ENCODE data around the gene ZNF281. TPM values are rescaled to one million over a fixed set of nuclear protein-coding genes. Genes with fewer than 3 reads are reported as not detected.

Gene ZNF281
- total RNA-seq, result 10 to 100 TPM; 10.4 to 14.1 (median 12.4) TPM

GRCh38 chr1:200409761-200410565 is at the start of gene ZNF281:
Gene ZNF281, minus strand, starts transcription at chr1:200410036. Its CDS starts 331 bp downstream, at chr1:200409705.
- peak within 1 kb of the TSS; percentile 89 to 93 (median 90) for H3K27ac ChIP-seq (replicated peaks in 1 of 4)
- peaks cover 36 to 48% (median 46%) of the 10 kb centered on the region in 4 donors for H3K4me1 ChIP-seq
- no peaks in the 10 kb centered on the region for H3K9me3 ChIP-seq
- peak within 1 kb of the TSS; percentile 88 to 98 (median 94) for H3K4me3 ChIP-seq
- intact Hi-C loops (cut with DNase I), result no loop called here
- under 1% methylated on average over 43 of the region's 54 CpGs for WGBS
- TF ChIP-seq EP300 (IDR thresholded peaks at IDR 0.05), result no peak
- peak; percentile 91 to 99 for TF ChIP-seq POLR2AphosphoS5 (IDR thresholded peaks at IDR 0.05)
- no peak for TF ChIP-seq CTCF (IDR thresholded peaks at IDR 0.05)
- TF ChIP-seq POLR2A (IDR thresholded peaks at IDR 0.05; ENCODE audit: low read depth), result peak; percentile 65
- H3K36me3 ChIP-seq, result peaks cover 0 to 8% (median 0%) of the 10 kb centered on the region in 4 donors
- H3K27me3 ChIP-seq, result no peaks in the 10 kb centered on the region
- peak; percentile 95 for DNase-seq (ENCODE audit: extremely low spot score)

- no peaks in the 10 kb centered on the region for H3K9me3 ChIP-seq
- TF ChIP-seq POLR2AphosphoS5 (IDR thresholded peaks at IDR 0.05) (no peak), CTCF (IDR thresholded peaks at IDR 0.05) (no peak), POLR2A (IDR thresholded peaks at IDR 0.05; ENCODE audit: low read depth) (no peak), EP300 (IDR thresholded peaks at IDR 0.05) (no peak)
- H3K4me3 ChIP-seq, result no peak overlapping the region
- DNase-seq (ENCODE audit: extremely low spot score), result no peak
- intact Hi-C loops (cut with DNase I), result no loop called here
- no peak overlapping the region for H3K27ac ChIP-seq (replicated peaks in 1 of 4)
- H3K36me3 ChIP-seq, result no peaks in the 10 kb centered on the region
- H3K4me1 ChIP-seq, result no peaks in the 10 kb centered on the region
- H3K27me3 ChIP-seq, result no peaks in the 10 kb centered on the region
- WGBS, result 92% methylated on average over 14 of the region's 14 CpGs
These were observed 48.9 kb upstream of the ZNF281 start for GRCh38 chr1:200458780-200459179.

- no peak for DNase-seq (ENCODE audit: extremely low spot score)
- TF ChIP-seq EP300 (IDR thresholded peaks at IDR 0.05) (no peak), POLR2AphosphoS5 (IDR thresholded peaks at IDR 0.05) (no peak), POLR2A (IDR thresholded peaks at IDR 0.05; ENCODE audit: low read depth) (no peak), CTCF (IDR thresholded peaks at IDR 0.05) (no peak)
- H3K4me3 ChIP-seq, result no peak overlapping the region
- intact Hi-C loops (cut with DNase I), result no loop called here
- H3K9me3 ChIP-seq, result no peaks in the 10 kb centered on the region
- 92% methylated on average over 6 of the region's 6 CpGs for WGBS
- H3K27me3 ChIP-seq, result no peaks in the 10 kb centered on the region
- no peaks in the 10 kb centered on the region for H3K4me1 ChIP-seq
- H3K36me3 ChIP-seq, result no peaks in the 10 kb centered on the region
- no peak overlapping the region for H3K27ac ChIP-seq (replicated peaks in 1 of 4)
These were observed 48.0 kb upstream of the ZNF281 start for GRCh38 chr1:200457810-200458209.

GRCh38 chr1:200454425-200454824 is 44.6 kb upstream of the ZNF281 start:
- H3K4me1 ChIP-seq, result no peaks in the 10 kb centered on the region
- H3K36me3 ChIP-seq, result no peaks in the 10 kb centered on the region
- intact Hi-C loops (cut with DNase I), result no loop called here
- no peak overlapping the region for H3K27ac ChIP-seq (replicated peaks in 1 of 4)
- TF ChIP-seq EP300 (IDR thresholded peaks at IDR 0.05) (no peak), CTCF (IDR thresholded peaks at IDR 0.05) (no peak), POLR2AphosphoS5 (IDR thresholded peaks at IDR 0.05) (no peak), POLR2A (IDR thresholded peaks at IDR 0.05; ENCODE audit: low read depth) (no peak)
- no peaks in the 10 kb centered on the region for H3K9me3 ChIP-seq
- 93% methylated on average over 5 of the region's 5 CpGs for WGBS
- H3K27me3 ChIP-seq, result no peaks in the 10 kb centered on the region
- no peak for DNase-seq (ENCODE audit: extremely low spot score)
- H3K4me3 ChIP-seq, result no peak overlapping the region

Data from esophagus muscularis mucosa (tissue), 4 donors.